Anterior cingulate cortex (tissue), 58 donors: ENCODE measurements around the gene LPP.
"Not testable (repeated sequence)": the region's sequence is repeated elsewhere in the genome, so short reads cannot be mapped to it uniquely, and the experiment has no call there.

Experiments used
- DNase-seq, 58 donors: peaks; one replicate each; lab custom pipeline; 2025; lab: John Stamatoyannopoulos, UW

Gene LPP

DNA sequence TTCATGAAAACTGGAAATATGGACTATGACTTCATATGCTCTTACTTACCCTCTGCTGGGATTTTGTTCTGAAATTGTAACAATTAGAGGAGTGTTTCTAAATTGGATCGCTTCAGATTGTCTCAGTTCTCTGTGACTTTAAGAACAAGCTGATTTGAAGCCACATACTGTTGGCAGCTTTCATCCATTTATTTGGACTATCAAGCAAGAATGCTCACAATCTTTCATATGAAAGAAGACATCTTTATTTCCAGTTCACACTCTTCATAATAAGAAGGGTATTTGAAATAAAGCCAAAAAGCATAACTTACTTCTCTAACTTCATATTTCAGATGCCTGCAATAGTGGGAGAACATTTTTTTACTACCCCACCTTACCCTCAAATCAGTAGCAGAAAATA lies 526.2 kb downstream of the LPP start:
- DNase-seq: no peak

- DNase-seq: no peak
Observed at GRCh38 chr3:188680605-188681004, 526.6 kb downstream of the LPP start.

GRCh38 chr3:188682316-188682715 lies 528.4 kb downstream of the LPP start:
- DNase-seq: peak in 1 of 58 donors; percentile 7

DNA sequence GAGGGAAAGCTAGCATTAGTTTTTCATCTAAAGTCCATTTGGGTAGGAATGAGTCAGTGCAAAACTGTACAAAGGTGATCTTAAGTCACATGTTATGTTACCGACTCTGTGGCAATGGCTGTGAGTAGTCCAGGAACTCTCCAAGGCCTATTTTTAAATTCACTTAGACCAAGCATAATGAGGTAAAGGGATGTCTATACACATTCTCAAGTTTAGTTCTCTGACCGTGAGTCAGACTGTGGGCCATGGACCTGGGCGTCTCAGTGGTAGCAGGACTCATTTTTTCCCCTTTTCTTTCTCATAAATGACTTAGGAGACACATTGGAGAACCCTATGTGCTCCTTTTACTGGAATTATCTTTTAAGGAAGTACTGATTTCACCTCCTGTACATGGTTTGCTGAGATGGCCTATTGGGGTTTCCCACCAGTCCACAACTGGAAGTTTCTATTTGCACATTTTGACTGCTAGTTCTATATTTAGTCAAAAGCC lies 529.1 kb downstream of the LPP start:
- DNase-seq: peak in 3 of 58 donors; percentile 12 to 18 (median 13)

DNA sequence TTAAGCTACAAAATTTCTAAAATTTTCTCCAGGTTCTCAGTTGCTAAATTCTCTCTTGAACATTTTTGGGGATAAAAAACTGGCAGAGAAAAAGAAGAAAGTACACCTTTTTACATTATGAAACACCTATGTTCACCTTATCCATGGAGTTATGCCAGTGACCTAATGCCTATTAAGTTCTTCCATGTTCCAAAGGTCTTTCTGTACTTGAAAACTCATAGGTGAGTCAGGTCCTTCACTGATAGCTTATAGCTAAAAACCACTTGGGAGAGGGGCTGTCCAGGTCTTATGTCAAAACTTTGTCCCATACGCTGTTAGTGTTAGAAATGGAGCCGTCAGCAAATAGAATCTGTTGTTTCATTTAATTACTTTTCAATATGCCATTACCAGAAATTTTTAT lies 530.3 kb downstream of the LPP start:
- DNase-seq: no peak

GRCh38 chr3:188685789-188686188 lies 531.8 kb downstream of the LPP start:
- no peak for DNase-seq

DNA sequence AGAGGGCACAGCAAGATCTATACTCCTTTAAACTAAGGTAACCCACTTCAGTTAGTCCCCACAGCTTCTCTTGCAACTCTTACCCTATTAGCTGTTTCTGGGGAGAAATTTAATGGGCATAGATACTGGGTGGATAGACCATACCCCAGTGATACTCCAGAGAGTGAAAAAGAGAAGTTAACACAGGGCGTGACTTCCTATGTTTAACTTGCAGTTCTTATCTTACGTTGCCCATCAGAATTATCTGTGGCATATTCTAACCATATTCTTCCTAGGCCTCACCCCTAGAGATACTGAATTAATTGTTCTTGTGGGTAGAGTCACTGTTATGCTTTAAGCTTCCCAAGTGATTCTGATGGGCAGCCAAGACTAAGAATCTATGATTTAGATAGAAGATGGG lies 532.4 kb downstream of the LPP start:
- no peak for DNase-seq

DNA sequence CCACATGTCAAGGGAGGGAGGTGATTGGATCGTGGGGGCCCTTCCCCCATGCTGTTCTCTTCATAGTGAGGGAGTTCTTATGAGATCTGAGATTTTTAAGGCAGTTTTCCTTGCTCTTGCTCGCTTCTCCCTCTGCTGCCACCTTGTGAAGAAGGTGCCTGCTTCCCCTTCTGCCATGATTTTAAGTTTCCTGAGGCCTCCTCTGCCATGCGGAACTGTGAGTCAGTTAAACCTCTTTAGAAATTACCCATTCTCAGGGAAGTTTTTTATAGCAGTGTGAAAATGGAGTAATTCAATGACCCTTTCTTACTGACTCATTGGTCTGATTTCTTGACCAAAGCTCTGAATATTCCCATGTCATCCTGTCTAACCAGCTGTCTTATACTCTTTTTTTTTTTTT lies 533.4 kb downstream of the LPP start:
- no peak for DNase-seq

DNA sequence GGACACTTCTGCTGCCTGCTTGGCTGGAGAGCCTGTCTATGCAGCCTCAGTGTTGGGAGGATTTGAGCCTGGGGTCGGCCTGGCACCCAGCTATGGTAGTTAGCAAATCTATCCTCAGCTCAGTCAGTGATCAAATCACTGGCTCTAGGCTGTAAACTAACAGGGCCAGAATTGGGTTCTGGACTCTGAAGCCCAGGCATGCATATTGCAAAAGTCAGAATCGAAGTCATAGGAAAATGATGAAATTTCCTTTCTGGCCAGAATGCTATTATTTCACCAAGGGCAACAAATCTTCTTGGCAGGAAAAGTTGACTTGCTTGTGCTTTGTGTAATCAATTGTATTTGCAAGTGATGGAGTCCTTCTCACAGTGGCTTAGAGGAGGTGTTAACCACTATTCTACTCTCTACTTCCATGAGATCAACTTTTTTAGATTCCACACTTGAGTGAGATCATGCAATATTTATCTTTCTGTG lies 535.2 kb downstream of the LPP start:
- DNase-seq: no peak

- no peak for DNase-seq
Observed at GRCh38 chr3:188690064-188690463, 536.1 kb downstream of the LPP start.

GRCh38 chr3:188691004-188691403 lies 537.0 kb downstream of the LPP start:
- no peak for DNase-seq

- no peak for DNase-seq
Observed at GRCh38 chr3:188691665-188692064, 537.7 kb downstream of the LPP start.

- DNase-seq: no peak
Observed at GRCh38 chr3:188692700-188693099, 538.7 kb downstream of the LPP start.

DNA sequence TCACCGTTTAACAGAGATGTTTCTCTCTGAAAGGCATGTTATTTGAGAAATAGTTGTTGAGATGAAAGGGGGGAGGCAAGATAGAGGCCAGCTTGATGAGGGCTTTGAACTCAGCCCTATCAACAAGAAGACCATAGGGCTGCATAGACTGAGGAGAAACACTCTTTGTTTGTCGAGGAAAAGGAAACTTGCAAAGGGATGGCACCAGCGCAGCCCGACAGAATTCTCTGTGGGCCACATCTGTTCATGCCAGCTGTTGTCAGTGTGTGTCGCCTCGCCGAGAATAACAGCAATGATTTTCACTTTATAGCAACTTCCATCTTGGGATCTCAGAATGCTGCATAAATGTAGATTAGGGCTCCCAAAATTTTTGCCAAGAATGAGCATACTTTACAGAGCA lies 539.5 kb downstream of the LPP start:
- DNase-seq: peak in 18 of 58 donors; percentile 0 to 35 (median 6)

DNA sequence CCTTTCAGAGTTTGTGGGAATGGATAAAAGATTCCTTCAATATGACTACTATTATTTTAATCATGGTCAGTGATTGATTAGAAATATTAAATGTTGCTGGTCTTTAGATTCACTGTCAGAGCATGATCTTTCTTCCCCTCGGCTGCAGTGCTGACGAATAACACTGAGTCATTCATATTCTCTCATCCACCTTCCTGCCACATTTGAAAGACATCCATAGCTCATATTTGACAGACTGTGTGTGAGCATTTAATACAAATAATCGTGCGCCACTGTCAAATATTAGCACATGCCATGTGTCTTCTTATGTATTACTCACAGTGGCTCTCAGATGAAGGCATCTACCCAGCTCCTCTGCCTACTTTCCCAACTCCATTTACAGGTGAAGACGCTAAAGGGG lies 541.3 kb downstream of the LPP start:
- DNase-seq: no peak

DNA sequence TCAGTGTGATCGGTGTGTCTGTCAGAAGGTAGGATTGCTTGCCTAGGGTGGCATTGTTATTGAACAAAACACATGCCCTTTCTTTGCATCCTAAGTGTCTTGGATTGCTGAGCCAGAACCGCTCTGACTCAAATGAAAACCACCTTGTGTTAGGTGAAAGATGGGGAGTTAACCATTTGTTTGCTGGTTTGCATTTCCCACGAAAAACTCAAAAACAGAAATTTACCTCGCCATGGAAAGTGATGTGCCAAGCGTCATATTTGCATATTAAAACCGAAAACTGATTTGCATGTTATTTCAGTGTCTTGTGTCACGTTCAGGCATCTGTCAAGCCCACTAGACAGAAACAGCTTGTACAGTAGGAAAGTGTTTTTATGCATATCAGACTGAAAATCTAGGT lies 543.2 kb downstream of the LPP start:
- no peak for DNase-seq

GRCh38 chr3:188698436-188698835 lies 544.5 kb downstream of the LPP start:
- DNase-seq: no peak

DNA sequence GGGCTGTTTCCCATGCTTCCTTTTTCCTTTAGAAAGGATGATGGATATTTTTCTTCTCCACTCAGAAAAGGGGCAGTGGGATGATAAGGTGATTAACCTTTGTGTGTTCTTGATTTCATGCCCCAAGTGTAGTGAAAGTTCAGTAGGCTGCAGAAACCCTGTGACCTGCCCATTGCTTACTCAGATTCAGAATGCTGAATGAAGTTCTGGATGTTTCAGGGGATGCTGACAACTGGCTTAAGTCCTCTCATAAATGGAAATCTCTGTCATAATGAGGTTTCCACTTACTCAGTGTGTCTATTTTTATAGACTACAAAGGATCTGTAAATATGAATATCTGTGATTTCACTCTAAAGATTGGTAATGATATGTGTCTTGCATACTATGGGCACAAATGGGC lies 546.5 kb downstream of the LPP start:
- DNase-seq: no peak

DNA sequence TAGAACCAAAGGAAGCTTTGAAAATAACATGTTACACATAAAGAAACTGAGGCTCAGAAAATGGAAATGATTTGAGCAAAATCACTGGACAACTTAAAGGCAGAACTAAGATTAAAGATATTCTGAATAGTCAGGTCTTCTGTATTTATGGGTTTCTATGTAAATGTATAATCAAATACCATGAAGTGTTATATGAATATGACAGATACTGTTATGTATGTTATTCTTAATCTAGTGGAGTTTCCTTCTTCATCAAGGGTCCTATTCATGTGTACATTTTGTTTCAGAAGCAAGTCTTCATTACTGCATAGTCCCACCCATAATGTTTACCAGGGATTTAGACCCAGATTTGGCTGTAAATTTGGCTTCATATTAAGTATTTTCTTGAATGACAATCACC lies 547.0 kb downstream of the LPP start:
- no peak for DNase-seq

GRCh38 chr3:188701485-188701969 lies 547.6 kb downstream of the LPP start:
- peak in 2 of 58 donors; percentile 1 to 21 for DNase-seq

DNA sequence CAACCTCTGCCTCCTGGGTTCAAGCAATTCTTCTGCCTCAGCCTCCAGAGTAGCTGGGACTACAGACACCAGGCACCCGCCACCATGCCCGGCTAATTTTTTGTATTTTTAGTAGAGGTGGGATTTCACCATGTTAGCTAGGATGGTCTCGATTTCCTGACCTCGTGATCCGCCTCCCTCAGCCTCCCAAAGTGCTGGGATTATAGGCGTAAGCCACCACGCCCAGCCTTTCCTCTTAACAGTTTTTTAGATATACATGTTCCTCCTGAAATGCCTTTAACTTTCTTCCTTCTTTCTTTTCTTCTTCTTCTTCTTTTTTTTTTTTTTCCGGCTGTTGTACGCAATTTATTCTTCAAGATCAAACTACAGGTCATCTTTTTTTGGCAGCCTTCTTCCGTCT lies 548.1 kb downstream of the LPP start:
- DNase-seq: not testable (repeated sequence)

DNA sequence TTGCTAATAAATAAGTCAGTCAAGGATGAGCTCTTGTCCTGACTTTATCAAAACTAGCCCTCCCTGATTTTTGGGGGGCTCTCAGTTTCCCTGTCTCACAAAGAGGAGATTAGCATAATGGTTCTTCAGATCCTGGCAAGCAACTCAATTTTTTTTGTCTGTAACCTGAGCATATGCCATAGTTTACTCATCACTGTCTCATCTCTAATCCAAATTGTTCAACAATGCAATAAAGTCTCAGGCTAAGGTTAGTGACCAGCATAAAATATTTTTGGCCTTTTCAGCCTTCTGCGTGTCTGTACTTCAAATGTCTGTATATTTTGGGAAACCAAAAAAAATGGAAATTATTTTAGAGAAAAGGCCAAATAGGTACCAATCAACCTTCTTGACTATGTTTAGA lies 552.2 kb downstream of the LPP start:
- DNase-seq: no peak

GRCh38 chr3:188706599-188706998 lies 552.6 kb downstream of the LPP start:
- no peak for DNase-seq
